Activated CD8-positive, alpha-beta memory T cell treated with anti-CD3 and anti-CD28 coated beads, Interleukin-2, amount 50 U/mL, for 1 hour (primary cell): Measurements from ENCODE around the gene KRT2.

Source experiments
- DNase-seq: peaks from one replicate; pipeline ENCODE4 v3.0.0-alpha.2; 2020; ENCODE audit errors: extremely low read depth

Gene KRT2

DNA sequence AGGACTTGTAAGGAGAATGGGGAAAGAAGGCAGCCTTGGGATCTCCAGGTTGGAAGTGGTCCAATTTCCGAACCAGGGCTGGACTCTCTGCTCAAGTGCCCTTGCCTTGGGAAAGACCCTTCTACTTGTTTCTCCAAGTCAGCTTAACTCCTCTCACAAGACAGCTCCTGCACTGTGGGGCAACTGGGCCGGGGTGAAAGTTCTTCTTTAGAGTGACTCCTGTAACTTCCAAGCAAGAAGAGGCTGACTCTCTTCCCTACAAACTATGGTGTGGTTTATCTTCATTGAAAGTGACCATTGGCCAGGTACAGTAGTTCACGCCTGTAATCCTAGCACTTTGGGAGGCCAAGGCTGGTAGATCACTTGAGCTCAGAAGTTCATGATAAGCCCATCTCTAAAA, 14.5 kb upstream of the KRT2 start:
- no peak for DNase-seq

DNA sequence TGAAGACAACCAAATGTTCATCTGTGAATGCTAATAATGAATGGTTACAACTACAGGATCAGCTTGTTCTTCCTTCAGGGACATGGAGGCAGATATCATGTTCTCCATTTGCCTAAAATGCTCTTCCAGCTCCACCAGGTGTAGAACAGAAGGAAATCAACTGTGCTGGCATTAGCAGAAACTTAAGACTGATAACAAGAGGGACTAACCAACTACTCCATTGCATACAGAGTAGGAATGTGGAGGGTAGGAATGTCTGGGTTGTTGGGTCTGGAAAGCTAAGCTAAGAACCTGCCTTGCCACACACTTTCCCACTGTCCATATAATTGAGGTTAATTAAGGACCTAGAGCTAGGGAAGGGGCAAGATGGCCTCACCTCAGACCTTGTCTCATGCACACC, 11.4 kb upstream of the KRT2 start:
- DNase-seq = no peak

DNA sequence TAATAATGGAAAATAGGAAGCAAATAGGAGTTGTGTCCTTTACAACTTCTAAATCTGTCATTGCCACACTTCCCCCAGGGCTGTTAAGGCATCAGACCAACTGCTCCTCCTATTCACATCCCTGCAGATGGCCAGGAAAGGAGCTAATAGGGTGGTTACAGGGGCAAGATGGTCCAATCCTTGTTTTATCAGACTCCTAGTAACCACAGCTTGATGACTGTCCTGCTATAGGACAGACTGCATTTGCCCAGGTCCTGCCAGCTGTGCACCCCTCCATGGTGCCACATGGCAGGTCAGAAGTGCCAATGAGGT, 10.9 kb upstream of the KRT2 start:
- DNase-seq = no peak

- DNase-seq = no peak
These were observed 10.3 kb upstream of the KRT2 start for GRCh38 chr12:52662093-52662917.

DNA sequence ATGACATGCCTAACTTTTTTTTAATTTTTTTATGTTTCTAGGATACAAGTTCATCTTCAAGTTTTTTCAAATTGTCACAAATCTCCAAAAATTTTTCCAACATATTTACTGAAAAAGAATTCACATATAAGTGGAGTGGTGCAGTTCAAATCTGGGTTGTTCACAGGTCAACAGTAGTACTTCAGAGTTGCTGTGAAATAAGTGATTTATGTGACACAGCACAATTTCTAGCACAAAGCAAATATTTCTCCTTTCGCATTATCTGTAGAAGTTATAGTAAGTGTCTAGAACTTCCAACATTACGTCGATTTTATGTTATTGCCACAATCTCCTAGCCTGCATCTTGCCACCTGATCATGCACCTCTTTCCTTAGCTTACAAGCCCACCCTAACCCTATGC, 9.7 kb upstream of the KRT2 start:
- no peak for DNase-seq

- no peak for DNase-seq
These were observed 9.0 kb upstream of the KRT2 start for GRCh38 chr12:52660934-52661499.

GRCh38 chr12:52659951-52660350, 7.9 kb upstream of the KRT2 start:
- DNase-seq = no peak

DNA sequence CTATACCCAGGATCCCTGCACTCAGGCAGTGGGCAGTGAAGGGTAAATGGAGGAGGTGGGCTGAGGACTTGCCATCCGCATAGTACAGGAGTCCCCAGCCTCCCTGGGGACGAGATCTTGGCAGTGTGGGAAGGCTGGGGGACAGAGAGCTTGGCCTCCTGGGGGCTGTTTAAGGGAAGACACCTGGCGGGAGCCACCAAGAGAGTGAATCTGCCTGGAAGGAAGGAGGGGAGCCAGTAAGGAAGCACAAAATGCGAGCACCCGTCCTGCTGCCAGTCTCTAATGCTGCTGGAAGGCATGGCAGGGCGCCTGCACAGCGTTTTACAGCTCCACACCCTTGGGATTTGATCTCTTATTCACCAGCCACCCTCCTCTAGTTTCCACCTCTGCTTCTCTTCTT, 7.4 kb upstream of the KRT2 start:
- DNase-seq = no peak

DNA sequence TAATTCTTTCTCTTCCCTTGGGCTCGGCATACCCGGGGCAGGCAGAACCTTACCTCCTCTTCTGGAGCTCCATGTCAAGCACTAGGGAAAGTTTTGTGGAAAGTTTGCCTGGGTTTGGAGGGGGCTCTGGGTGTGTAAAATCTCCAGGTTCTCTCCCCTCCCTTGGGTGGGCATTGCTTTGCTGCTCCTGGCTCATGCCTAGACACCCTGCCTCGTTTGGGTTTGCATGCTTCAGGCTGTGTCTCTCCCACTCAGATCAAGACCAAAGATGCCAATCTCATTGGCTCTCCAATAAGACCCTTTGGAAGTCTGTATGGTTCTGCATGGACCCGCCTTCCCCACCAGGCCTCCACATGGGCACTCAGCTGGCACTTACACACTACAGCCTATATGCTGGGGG, 6.2 kb upstream of the KRT2 start:
- DNase-seq = no peak

DNA sequence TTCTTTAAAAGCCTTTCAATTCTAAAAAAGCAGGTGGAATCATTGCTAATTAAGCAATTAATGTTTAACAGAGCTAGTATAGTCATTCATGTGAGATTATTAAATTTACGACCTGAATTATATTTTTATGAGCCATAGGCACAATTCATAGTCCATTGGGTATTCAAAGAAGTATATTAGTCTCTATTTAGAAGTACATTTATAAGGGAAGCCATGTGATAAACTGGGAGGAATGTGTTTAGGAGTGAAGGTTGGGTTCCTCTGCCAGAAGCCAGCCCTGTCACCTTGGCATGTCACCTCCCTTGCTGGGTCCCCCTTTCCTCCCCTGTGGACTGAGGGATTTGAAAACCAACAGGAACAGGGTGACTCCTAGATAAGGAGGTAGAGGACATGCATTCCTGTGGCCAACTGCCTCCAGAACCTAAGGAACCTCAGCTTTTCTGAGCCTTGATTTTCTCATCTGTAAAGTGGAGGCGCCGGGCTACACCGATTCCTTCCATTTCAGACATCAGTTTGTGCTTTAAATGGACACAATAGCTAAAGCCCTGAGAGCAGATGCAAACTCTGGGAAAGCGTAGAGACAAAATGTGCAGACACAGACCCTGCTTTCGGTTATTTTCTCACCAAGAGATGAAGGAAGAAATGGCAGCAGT, 5.4 kb upstream of the KRT2 start:
- no peak for DNase-seq

DNA sequence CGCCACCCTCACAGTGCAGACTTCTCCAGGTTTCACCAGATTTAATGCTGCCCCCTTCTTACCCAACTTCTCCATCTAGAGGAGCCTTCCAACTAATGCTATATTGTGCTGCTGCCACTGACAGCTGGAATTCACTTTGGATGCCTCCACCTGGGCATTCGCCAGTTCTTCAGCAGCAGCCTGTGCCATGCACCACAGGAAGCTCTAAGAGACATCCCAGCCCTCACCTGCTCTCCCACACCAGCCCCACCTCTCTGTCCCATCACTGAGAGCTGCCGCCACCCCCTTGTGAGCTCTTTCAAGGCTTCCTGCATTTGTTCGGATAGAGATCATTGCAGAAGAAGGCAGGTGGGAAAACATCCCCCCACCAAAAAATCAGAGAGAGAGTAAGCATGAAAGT, 4.6 kb upstream of the KRT2 start:
- no peak for DNase-seq

DNA sequence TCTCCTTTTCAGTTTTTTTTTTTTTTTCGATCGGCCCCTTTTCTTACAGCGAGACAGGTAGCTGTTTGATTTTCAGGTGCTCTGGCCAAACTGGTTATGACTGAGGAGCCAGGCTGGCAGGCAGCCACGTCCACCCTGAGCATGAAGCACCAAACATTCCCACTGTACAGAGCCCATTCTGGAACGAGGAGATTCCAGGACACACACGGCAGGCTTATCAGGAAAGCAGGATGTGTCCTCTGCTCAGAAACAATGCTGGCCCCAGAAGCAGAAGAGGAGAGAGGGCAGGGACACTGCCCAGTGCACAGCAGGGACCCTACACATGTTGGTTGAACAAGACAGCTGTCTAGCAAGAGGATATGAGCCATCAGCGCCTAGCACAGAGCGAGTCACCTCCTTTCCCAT, 3.7 kb upstream of the KRT2 start:
- DNase-seq = no peak

DNA sequence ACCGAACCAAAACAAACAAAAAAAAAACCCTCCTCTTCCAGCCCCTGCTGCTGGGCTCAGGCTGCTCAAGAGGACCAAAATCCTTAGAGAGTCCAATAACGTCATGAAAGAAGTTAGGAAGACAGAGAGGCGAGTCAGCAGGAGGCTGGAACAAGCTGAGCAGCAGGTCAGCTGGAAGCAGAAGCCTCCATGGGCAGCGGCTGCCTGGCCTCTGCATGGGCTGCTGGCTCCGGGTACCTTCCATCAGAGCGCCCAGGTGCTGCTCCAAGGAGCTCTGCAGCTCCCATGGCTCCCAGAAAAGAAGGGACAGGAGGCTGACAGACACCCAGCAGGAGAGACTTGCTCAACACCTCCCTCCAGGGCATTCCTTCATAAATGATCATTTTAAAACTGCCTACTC, 3.2 kb upstream of the KRT2 start:
- DNase-seq = no peak

- no peak for DNase-seq
These were observed 1.4 kb downstream of the KRT2 start for GRCh38 chr12:52650520-52651081.

- no peak for DNase-seq
These were observed 2.9 kb downstream of the KRT2 start for GRCh38 chr12:52649066-52649465.

DNA sequence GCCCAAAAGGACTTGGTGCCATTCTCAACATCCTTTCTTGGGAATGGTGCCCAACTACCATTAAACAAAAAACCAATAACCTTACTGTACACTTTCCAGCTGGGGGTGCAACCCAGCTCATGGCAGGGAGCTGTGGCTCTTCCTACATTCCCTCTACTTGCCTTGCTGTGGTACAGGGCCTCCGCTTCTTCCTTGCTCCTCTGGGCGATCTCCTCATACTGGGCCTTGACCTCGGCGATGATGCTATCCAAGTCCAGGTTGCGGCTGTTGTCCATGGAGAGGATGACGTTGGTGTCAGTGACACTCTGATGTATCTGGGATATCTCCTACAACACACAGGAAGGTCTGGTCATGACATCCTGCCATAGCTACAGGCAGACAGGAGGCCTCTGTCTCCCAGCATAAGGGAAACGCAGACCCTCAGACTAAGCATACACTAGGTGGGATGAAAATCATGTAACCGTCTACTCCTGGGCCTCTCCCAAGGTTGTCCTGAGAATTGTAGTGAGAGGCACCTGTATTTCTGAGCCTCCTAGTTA, 3.9 kb downstream of the KRT2 start:
- DNase-seq = no peak

GRCh38 chr12:52647601-52648000, 4.4 kb downstream of the KRT2 start:
- DNase-seq = no peak

GRCh38 chr12:52646613-52647012, 5.4 kb downstream of the KRT2 start:
- no peak for DNase-seq

- no peak for DNase-seq
These were observed 6.0 kb downstream of the KRT2 start for GRCh38 chr12:52645982-52646381.

GRCh38 chr12:52645120-52645761, 6.8 kb downstream of the KRT2 start:
- DNase-seq = peak; percentile 63

DNA sequence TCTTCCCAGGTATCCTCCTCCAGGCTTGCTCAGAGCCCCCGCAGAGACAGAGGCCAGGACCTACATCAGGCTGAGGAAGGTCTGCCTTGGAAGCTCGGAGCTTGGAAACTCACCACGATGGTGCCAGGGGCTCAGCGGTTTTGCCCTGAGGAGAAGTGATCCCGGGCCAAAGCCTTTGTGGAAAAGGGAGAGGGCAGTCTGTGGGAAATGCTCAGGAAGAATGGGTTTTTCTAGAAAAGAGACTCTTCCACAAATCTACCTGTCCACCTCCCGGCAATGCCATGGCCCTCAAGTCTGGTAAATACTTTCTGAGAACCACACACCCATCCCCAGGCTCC, 8.0 kb downstream of the KRT2 start:
- DNase-seq = no peak
